ENCODE measurements around the gene CCBE1.
A peak's percentile ranks its signal among the peaks of the same experiment; 100 is the strongest.
"Not testable (repeated sequence)": the region's sequence is repeated elsewhere in the genome, so short reads cannot be mapped to it uniquely, and the experiment has no call there.

Gene CCBE1

GRCh38 chr18:59714096-59714495 lies 16.9 kb upstream of the CCBE1 start:
- DNase-seq = not testable (repeated sequence)

DNA sequence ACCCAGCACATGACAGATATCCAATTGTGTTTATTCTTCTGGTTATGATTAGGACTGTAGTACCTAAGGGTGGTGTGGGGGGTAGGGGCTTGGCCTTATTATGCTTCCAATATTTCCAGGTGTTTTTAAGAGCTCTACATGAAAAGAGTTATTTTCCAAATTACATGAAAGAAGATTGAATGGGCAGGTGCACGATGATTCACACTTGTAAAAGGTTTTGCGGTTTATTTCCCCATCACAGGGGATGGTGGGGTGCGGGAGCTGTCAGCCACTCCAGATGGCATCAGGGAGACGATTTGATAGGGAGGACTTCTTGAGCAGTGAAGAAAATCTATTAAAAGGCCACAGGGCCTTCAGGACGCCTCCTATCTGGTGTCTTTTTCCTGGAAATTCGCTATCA lies 15.1 kb upstream of the CCBE1 start:
- DNase-seq = no peak

DNA sequence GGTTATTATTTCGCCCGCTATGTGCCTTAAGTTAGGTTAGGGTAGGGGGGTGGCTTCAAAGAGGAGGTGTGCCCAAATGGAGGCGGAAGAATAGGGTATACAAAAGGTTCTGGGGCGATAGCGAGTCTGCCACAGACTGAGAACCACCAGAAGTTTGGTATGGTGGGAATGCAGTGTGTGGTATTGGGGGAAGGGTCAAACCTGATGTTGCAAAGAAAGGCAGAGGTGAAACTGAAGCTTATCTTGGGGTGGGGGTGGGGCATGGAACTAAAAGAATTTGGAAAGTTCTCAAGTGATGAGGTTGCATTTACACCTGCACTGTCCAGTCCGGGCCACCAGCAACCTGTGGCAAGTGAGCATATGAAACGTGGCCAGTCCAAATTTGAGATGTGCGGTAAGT lies 11.8 kb upstream of the CCBE1 start:
- DNase-seq = no peak

- DNase-seq = no peak
Observed at GRCh38 chr18:59707306-59707705, 10.1 kb upstream of the CCBE1 start.

DNA sequence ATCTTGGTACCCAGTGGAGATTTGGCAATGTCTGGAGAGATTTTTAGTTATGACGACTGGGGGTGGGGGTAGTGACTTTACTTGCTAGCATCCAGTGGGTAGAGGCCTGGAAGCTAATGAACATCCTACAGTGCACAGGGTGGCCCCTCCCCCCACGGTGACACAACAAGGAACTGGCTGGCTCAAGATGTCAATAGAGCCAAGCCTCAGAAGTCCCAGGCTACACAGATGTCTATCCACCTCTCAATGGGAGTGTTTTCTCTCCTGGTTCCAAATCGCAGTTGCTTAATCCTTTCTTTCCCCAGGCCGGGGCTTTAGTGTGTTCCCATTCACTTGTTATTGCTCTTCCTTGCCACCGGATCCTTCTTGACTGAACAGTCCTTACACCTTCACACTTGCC lies 9.3 kb upstream of the CCBE1 start:
- DNase-seq = no peak

DNA sequence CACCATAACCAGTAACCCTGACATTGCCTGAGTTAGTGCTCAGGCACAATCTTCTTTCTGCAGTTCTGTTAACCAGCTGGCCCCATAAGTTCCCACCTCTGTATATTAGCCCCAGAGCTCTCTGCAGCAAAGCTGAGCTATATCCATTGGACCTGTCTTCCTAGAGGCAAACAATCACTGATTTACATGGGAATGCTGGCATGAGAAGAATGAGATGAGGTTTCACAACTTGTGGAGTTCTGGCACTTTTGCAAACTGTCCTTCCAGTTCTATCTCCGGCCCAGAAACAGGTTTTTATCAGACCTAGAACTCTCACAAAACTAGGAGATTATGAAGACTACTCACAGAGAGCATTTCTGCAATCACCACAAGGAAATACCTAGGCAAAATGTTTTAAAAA lies 7.9 kb upstream of the CCBE1 start:
- DNase-seq = no peak

DNA sequence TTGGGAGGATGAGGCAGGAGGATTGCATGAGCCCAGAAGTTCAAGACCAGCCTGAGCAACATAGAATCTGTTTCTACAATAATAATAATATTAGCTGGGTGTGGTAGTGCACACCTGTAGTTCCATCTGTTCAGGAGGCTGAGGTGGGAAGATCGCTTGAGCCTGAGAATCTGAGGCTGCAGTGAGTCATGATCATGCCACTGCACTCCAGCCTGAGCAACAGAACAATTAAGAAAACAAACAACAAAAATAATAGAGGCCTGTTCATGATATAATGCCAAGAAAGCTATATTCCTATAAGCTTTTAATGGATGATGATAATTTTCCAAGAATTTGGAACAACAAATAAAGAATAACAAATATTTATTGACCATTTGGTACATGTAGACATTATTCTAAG lies 6.9 kb upstream of the CCBE1 start:
- no peak for DNase-seq

DNA sequence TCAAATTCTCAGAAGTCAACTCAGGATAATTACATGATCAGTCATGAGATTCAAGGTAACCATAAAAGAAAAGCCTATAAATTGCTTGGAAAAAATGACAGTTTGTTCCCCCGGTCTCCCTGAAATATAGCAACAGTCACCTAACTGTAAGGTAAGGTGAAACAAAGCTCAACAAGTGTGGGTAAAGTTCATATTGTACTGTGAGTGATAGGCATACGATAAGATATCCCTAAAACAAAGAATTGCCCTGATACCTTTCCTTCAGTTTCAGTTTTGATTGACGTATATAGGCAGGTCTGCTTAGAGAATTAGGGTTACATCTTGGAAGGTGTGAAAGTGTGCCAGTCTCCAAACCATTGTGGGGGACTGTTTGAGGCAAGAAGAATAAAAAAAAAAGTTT lies 4.0 kb upstream of the CCBE1 start:
- no peak for DNase-seq

DNA sequence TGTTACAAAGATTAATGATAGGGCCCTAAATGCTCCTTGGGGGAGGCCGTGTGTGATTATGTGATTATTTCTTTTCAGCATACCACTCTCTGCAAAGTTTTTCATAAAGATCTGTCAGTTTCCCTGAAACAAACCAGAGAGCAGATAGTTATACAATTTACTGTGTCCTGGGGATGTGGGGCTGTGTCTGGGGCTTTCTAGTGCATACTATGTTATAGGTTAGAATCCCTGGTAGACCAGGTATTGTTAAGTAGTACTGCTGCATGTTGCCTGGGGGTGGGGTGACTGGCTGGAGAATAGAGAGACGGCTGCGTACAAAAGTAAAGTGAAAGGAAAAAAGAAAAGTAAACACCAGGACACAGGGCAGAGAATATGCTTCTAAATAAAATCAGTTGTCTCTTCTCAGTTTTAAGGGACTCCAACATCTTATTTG lies 3.3 kb upstream of the CCBE1 start:
- no peak for DNase-seq

- DNase-seq = no peak
Observed at GRCh38 chr18:59699750-59700534, 2.7 kb upstream of the CCBE1 start.

GRCh38 chr18:59699061-59699460 lies 1.8 kb upstream of the CCBE1 start:
- DNase-seq = no peak

DNA sequence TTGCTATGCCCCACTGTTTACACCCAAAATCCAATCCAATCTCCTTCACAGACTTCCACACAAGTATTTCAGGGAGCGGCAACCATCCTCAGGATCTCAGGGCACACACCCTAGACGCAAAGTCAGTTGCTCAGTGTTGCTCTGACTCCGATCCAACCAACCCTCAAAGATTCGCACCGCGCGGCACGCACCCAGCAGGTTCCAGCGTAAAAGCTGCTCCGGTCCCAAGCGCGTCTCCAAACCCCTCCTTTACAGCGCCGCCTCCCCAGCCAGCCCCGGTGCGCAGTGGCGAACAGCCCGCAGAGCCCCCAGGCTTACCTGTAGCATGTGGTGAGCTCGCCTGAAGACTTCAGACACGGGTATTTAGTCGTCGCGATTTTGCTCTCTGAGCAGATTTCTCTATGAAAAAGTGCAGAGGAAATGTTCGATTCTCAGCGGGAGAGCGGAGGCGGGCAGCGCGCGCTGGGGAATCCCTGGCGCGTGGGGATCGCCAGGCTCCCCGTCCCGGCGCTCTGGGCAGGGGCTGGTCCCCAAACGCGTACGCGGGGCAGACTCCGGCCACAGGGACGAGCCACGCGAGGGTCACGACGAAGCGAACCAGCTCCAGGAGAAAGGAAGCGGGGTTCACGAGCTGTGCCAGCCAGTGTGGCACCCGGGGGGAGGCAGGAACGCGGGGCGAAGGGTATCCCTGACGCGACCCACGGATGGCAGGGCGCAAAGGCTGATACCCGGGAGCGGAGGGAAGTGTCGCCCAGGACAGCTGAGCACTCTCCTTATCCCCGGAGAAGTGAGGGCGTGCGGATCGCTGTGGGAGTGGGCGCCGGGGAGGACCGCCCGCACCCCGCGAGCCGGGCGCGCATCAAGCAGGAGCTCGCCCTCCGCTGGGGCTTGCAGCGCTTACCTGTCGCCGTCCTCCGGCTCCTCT lies 650 bp downstream of the CCBE1 start:
- peak; percentile 2 for DNase-seq

GRCh38 chr18:59695551-59695950 lies 1.7 kb downstream of the CCBE1 start:
- DNase-seq = no peak

DNA sequence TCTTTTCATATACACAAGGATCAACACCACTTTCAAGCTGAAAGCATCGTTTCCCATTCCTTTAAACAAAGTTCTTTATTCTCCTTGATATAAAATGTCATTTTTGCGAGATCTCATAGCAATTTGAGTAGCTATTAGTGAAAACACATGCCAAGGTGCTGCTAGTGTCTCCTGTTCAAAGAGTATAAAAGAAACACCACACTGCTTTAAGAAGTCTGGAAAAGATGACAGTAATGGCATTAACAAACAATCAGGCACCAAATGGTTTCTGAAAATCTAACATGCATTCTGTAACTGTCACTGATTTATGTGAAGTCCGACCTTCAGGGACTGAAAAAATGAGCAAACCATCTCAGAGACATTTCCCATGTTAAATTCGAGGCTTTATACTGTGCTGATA lies 2.4 kb downstream of the CCBE1 start:
- DNase-seq = no peak

DNA sequence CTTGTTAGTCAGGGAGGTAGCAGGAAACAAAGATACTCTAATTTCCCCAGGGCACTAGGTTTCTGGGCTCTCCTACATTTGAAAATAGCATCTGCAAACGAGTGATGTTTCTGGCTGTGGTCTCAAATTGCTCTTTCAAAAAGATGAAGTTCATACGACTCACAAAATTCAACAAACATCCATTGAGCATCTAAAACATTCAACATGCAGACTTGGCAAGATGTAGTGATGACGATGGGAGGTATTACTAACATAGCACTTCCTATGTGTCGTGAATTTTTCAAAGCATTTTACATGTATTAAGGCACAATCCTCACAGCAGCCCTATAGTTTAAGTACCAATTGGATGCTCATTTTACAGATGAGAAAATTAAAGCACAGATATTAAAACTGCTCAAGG lies 5.2 kb downstream of the CCBE1 start:
- DNase-seq = no peak

- DNase-seq = no peak
Observed at GRCh38 chr18:59690996-59691395, 6.2 kb downstream of the CCBE1 start.

DNA sequence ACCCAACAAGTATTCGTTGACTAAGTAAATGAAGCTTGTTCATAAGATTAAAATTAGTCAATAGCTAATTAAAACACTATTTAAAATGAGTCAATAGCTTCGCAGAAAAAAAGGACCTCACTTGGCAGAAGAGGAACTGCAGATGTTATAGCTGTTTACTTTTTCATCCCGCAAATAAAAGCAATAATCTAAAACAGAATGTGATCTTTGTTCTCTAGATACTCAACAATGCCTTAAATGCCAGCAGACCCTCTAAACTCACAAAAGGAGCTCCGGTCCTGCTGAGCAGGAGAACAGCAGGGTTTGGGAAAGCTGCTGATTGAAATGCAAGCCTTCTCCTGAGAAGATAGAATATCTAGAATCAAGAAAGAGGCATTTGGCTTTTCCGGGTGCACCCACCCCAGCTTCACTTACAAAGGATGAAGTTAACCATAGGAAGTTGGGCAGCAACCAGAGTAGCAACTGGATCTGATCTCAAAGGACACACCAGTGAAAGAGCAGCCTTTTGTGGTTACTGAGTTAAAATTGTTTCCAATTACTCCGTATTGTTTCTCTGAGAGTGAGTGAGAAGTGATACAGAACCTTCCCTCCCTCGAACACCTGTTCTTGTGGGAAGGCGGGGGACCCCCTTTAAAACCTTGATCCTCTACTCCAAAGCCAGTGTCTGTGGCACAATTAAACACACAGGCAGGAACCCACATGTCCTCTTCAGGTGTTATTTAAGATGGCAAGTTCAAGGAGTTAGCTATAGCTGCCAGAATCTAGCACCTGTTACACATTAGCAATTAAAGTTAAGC lies 6.8 kb downstream of the CCBE1 start:
- no peak for DNase-seq

DNA sequence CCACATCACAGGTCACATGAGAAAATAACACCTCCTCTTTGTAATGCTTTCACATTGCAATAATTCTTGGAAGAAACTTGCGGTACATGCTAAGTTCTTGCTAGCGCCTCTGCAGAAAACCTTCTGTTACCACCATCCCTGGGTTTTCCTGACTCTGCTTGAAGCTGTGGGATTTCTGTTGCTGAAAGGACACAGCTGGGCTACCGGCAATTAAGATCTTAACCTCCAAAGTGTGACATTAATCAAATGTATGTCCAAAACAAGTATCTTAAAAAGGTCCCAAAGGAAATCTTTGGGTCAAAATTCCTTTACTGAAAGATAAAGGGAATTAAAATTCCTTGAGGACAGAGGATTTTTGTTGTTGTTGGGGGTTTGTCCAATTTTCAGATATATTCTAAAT lies 7.5 kb downstream of the CCBE1 start:
- DNase-seq = no peak

DNA sequence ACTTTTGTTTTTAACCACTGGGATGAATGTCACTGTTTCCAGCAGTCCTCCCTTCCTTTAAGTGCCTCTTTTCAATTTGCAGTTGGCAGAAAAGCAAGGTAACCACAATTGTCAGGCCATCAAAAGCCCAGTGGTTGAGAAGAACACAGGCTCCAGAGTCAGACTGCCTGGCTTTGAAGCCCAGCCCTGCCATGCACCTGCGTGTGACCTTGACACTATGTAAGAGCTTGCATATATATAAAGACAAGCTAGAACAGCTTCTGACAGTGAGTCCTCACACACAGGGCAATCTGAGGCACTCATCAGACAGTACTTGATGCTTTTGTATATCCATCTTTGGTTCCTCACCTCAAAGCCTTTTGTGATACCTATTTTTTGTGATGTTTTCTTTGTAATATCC lies 11.0 kb downstream of the CCBE1 start:
- DNase-seq = no peak

DNA sequence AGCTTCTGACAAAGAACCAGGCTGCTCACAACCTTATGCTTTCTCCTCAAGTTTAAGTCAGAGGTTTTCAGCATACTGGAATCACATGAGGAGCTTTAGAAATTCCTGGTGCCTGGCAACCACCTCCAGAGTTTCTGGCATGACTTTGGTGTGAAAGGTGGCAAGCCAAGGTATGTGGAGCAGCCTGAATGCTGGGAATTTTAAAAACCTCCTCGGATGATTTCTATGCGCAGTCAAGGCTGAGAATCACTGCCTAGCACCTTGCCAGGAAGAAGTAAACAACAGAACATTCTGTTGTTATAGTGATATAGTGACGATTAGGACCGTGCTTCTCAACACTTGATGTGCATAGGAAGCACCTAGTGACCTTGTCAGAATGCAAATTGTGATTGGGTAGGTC lies 11.7 kb downstream of the CCBE1 start:
- DNase-seq = no peak

DNA sequence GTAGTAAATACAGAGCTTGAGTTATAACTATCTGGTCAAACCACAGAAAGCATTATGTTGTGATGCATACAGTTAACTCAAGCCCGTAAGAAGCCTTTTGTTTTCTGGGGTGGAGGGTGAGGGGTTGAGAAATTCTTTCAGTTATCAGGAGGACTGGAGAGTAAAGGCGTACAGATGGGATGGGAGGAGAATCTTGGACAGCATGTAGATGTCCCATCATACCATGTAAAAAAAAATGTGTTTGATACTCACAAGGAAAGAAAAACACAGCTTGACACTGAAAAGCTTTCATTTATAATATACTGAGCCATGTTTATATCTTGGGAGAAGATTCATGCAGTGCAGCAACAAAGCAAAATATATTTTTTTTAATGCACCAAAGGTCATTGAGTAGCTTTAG lies 12.4 kb downstream of the CCBE1 start:
- no peak for DNase-seq

- DNase-seq = no peak
Observed at GRCh38 chr18:59681521-59682004, 15.7 kb downstream of the CCBE1 start.

- DNase-seq = no peak
Observed at GRCh38 chr18:59681051-59681450, 16.2 kb downstream of the CCBE1 start.

All from hematopoietic multipotent progenitor cell treated with erythropoietin and hydrocortisone succinate and interleukin-3 and kit ligand, for 4 days (in vitro differentiated cells).